ENCODE results near the gene NOP53.
"Not testable (repeated sequence)": the region's sequence is repeated elsewhere in the genome, so short reads cannot be mapped to it uniquely, and the experiment has no call there.

NOP53 gene

GRCh38 chr19:47803671-47804070 is 58.3 kb downstream of the NOP53 start:
- not testable (repeated sequence) for DNase-seq (ENCODE audit: low spot score)

GRCh38 chr19:47804451-47804850 is 59.1 kb downstream of the NOP53 start, which contains the start of gene TPRX1:
TSS of gene TPRX1 (minus strand) at chr19:47804551. CDS start at chr19:47804539, 12 bp downstream.
- not testable (repeated sequence) for DNase-seq (ENCODE audit: low spot score)

DNA sequence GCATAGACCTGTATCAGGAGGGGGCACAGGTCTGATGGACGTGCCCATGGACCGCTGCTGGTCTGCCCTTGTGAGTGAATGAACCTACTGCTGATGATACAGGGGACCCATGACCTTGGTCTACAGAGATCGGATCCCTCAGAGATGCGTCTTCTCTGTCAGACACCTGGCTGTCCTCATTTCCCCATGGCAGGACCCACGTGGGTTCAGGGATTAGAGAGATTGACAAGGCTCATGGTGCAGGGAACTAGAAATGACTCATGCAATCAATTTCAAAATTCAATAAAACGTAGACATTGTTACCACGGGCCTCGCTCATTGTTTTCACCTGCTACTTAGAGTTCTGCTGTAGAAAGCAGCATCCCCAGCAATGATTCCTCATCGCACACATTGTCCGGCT is 60.0 kb downstream of the NOP53 start:
- no peak for DNase-seq (ENCODE audit: low spot score)

- DNase-seq (ENCODE audit: low spot score): no peak
Measured at GRCh38 chr19:47806435-47806834, 61.1 kb downstream of the NOP53 start.

Small RNA genes within 50 kb of the gene (small RNA-seq; reads per million reads assigned to genes)
- 0 reads per million in 2 experiments for gene AC008745.1
- gene SNORD23: 0 reads per million in 2 experiments
